GM12892 (cell line): ENCODE results near the gene NECTIN1.
A peak's percentile ranks its signal among the peaks of the same experiment; 100 is the strongest.

Experiments
- DNase-seq: peaks from one replicate; pipeline ENCODE4 v3.0.0; 2011; ENCODE audit not compliant: insufficient read length
- FAIRE-seq: peaks from 2 replicates; lab custom pipeline; 2011; peaks lifted over from hg19 to GRCh38; lab: Jason Lieb, UNC
- POLR2A ChIP-seq: IDR thresholded peaks from 2 replicates; pipeline ENCODE4 v1.6.1; 2011; ENCODE audit warnings: low read depth, low read length, control low read depth
- POLR2AphosphoS5 ChIP-seq: IDR thresholded peaks from 2 replicates; pipeline ENCODE4 v1.6.1; 2011; ENCODE audit warnings: low read depth, low read length, control low read depth
- TAF1 ChIP-seq: IDR thresholded peaks from 2 replicates; pipeline ENCODE4 v1.6.1; 2011; ENCODE audit warnings: low read depth, mild to moderate bottlenecking, control low read depth, low read length, borderline replicate concordance

Gene NECTIN1

GRCh38 chr11:119726585-119727522 is 2.1 kb downstream of the NECTIN1 start:
- no peak for DNase-seq
- FAIRE-seq, result no peak
- TF ChIP-seq POLR2AphosphoS5, result no peak
- TF ChIP-seq TAF1, result no peak
- no peak for TF ChIP-seq POLR2A

DNA sequence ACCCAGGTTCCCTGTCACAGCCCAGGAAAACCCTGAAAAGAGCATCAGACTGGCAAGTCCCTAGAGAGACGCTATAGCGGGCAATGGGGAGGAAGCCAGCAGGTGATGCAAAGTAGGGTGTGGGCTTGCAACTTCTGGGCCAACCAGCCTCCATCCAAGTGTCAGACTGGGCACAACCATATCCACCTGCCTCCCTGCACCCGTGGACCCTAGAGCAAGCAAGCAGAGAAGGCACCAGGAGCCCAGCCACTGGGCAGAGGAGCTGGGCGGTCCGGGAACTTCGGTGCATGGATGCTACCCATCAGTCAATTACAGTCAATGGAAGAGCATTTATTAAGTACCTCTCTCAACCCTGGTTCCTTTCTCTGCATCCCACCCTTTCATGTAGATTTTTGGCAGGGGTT is 2.8 kb downstream of the NECTIN1 start:
- no peak for DNase-seq
- peak; percentile 40 for FAIRE-seq
- TF ChIP-seq POLR2A (no peak), POLR2AphosphoS5 (no peak), TAF1 (no peak)

DNA sequence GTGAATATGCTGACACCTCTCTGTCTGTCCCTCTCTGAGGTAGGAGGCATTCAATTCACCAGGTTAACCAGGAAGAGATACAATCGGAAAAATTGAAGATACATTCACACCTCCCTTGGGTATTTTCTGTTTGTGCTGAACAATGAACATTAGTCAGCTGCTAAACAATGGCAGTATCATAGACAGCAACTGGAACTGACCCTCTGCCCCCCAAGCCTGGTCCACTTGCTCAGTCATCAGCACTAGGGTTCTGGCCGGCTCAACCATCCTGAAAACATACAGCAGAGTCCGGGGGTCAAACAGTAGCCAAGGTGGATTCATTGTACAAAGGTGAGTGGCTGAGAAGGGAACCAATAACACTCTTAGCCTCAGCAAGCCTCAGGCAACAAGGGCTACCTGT is 4.0 kb downstream of the NECTIN1 start:
- no peak for FAIRE-seq
- no peak for DNase-seq
- TF ChIP-seq TAF1 (no peak), POLR2A (no peak), POLR2AphosphoS5 (no peak)

DNA sequence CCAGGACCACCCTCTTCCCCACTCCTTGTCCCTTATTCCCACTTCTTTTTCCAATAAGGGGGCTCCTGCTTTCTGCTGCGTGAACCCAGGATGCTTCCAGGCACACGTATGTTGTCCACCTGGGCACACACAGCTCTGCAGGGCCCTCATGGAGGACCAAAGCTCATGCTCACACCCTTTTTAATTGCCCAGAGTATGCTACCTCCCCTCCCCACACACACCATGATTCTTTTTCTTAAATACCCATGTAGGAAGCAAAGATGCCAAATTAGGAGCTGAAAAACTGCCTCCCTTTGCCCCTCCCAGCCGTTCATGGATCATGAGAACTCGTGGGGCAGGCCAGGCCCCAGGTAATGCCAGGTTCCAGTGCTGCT is 5.1 kb downstream of the NECTIN1 start:
- FAIRE-seq (no peak), DNase-seq (no peak)
- TF ChIP-seq POLR2A (no peak), POLR2AphosphoS5 (no peak), TAF1 (no peak)

GRCh38 chr11:119723243-119723951 is 5.6 kb downstream of the NECTIN1 start:
- DNase-seq (no peak), FAIRE-seq (peak; percentile 40)
- TF ChIP-seq POLR2A (no peak), POLR2AphosphoS5 (no peak), TAF1 (no peak)

DNA sequence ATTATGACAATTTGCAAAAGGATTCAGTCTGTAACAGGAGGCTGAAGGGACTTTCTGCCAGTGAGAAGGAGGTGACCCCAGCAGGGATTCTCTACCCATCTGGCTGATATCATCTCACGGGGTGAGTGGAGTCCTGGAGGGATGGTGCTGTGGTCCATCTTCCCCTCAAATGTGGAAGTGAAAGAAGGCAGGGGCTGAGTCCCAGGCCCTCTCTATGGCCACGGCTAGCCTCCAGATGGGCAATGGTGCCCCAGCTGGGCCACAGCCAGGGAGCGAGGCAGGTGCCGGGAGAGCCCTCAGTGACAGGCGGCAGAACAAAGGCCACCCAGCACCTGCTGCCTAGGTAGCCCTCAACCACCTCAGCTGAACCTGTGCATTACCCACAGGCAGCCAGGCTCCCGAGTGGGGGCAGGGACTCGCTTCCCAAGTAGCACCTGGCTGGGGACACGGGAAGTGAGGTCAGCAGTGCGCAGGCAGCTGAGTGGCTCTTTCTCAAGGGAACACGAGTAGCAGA is 6.7 kb downstream of the NECTIN1 start:
- no peak for TF ChIP-seq TAF1
- TF ChIP-seq POLR2A, result no peak
- no peak for TF ChIP-seq POLR2AphosphoS5
- DNase-seq, result no peak
- peak; percentile 82 for FAIRE-seq

- TF ChIP-seq TAF1 (no peak), POLR2AphosphoS5 (no peak), POLR2A (no peak)
- DNase-seq, result no peak
Observed at GRCh38 chr11:119721129-119722120, 7.6 kb downstream of the NECTIN1 start.

GRCh38 chr11:119720311-119720913 is 8.6 kb downstream of the NECTIN1 start:
- DNase-seq, result no peak
- peak; percentile 82 for FAIRE-seq
- TF ChIP-seq POLR2AphosphoS5, result no peak
- no peak for TF ChIP-seq POLR2A
- no peak for TF ChIP-seq TAF1

More at GRCh38 chr11:119721129-119722120, 7.6 kb downstream of the NECTIN1 start:
- no peak for FAIRE-seq

DNA sequence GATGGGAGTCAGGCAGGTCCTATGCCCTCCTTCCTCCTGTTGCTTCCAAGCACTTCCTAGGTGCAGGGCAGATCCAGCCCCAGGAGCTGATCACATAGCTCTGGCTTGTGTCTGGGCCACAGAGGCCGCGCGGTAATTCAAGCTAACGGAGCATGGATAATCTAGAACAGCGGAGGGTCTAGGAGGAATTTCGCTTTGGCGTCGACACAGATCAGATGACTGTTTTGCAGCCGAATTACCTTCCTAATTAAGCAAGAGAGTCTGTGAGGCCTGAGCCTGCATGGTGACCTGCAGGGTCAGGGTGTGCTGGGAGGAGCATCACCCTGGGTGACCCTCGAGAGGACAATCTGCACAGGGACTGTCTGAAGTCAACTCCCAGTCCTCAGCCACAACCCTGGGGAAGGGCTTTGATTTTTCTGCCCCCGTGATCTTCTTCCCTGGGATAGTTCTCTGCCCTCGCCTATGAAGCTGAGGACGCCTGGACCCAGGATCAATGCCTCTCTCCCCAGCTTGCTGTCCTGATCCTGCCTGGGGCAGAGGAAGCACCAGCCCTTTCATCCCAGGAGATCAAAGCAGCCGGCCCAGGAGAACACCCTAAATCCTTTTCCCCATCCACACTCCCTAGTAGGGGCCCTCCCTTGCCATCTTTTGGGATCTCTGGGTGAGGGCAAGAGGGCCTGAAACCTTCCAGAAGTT is 11.0 kb downstream of the NECTIN1 start:
- DNase-seq, result no peak
- FAIRE-seq, result no peak
- TF ChIP-seq POLR2AphosphoS5 (no peak), POLR2A (no peak), TAF1 (no peak)
